Neuronal stem cell (in vitro differentiated cells): Measurements from ENCODE around the gene NAV2.

ENCODE experiments used
- DNase-seq: peaks from one replicate; pipeline ENCODE4 v3.0.0-alpha.2; 2013; ENCODE audit warnings: low spot score
- H2AFZ ChIP-seq: one replicate; pipeline ENCODE4 v1.6.1; 2013; ENCODE audit warnings: mild to moderate bottlenecking, low read length, inconsistent platforms
- H2AK5ac ChIP-seq: 2 replicates; pipeline ENCODE4 v1.6.1; 2013; ENCODE audit warnings: low read depth, mild to moderate bottlenecking, inconsistent platforms, low read length, moderate library complexity, mixed read lengths
- H2BK120ac ChIP-seq: 2 replicates; pipeline ENCODE4 v1.6.1; 2013; ENCODE audit warnings: low read depth, mild to moderate bottlenecking, inconsistent platforms, low read length, moderate library complexity, mixed read lengths
- H2BK12ac ChIP-seq: one replicate; pipeline ENCODE4 v1.6.1; 2013; ENCODE audit warnings: low read length, inconsistent platforms
- H2BK15ac ChIP-seq: 2 replicates; pipeline ENCODE4 v1.6.1; 2013; ENCODE audit warnings: mild to moderate bottlenecking, low read length, inconsistent platforms, mixed read lengths
- H2BK5ac ChIP-seq: one replicate; pipeline ENCODE4 v1.6.1; 2013; ENCODE audit warnings: inconsistent platforms, mild to moderate bottlenecking, low read length, moderate library complexity
- H3K14ac ChIP-seq: one replicate; pipeline ENCODE4 v1.6.1; 2013; ENCODE audit warnings: low read length, inconsistent platforms
- H3K18ac ChIP-seq: 2 replicates; pipeline ENCODE4 v1.6.1; 2013; ENCODE audit warnings: low read length, inconsistent platforms
- H3K23ac ChIP-seq: 2 replicates; pipeline ENCODE4 v1.6.1; 2013; ENCODE audit warnings: low read depth, mild to moderate bottlenecking, mixed read lengths, low read length, inconsistent platforms; ENCODE audit not compliant: poor library complexity
- H3K27ac ChIP-seq: replicated peaks from 3 replicates; pipeline ENCODE4 v1.5.1; 2013; ENCODE audit warnings: low read length, inconsistent platforms
- H3K27me3 ChIP-seq, 3 experiments: 2 replicates each; pipeline ENCODE4 v1.6.1; 2013; ENCODE audit warnings: low read length in 3 of 3, mild to moderate bottlenecking in 2 of 3, inconsistent platforms in 1 of 3, low read depth in 1 of 3, mixed read lengths in 1 of 3, moderate library complexity in 1 of 3; ENCODE audit not compliant: control insufficient read depth in 3 of 3, insufficient read depth in 3 of 3
- H3K36me3 ChIP-seq, 2 donors: replicated peaks in 1 of 2; 2 replicates each; pipeline ENCODE4 v1.6.1; 2013; ENCODE audit warnings: low read length in 2 of 2; ENCODE audit not compliant: control insufficient read depth in 2 of 2, insufficient read depth in 2 of 2
- H3K4ac ChIP-seq: 2 replicates; pipeline ENCODE4 v1.6.1; 2013; ENCODE audit warnings: inconsistent platforms, mild to moderate bottlenecking, low read length, moderate library complexity
- H3K4me1 ChIP-seq, 2 donors: 1 replicate in 1 of 2; 2 replicates in 1 of 2; pipeline ENCODE4 v1.6.1; 2013; ENCODE audit warnings: low read length in 2 of 2, low read depth in 1 of 2; ENCODE audit not compliant: control insufficient read depth in 2 of 2, insufficient read depth in 1 of 2
- H3K4me2 ChIP-seq: one replicate; pipeline ENCODE4 v1.6.1; 2013; ENCODE audit warnings: mild to moderate bottlenecking, low read length, inconsistent platforms; ENCODE audit not compliant: insufficient read depth, poor library complexity, severe bottlenecking
- H3K4me3 ChIP-seq, 2 donors: 2 replicates each; pipeline ENCODE4 v1.5.1; 2013; ENCODE audit warnings: low read length in 2 of 2, mild to moderate bottlenecking in 2 of 2, inconsistent platforms in 1 of 2, moderate library complexity in 1 of 2
- H3K79me1 ChIP-seq: one replicate; pipeline ENCODE4 v1.6.1; 2013; ENCODE audit warnings: low read depth, mild to moderate bottlenecking, inconsistent platforms, low read length, moderate library complexity
- H3K9ac ChIP-seq: one replicate; pipeline ENCODE4 v1.6.1; 2013; ENCODE audit warnings: mild to moderate bottlenecking, low read depth, low read length, inconsistent platforms; ENCODE audit not compliant: poor library complexity
- H3K9me3 ChIP-seq, 2 donors: replicated peaks in 1 of 2; 2 replicates each; pipeline versions ENCODE3 to v1.6.1; 2013; ENCODE audit warnings: low read length in 2 of 2, mild to moderate bottlenecking in 2 of 2, inconsistent platforms in 1 of 2, low read depth in 1 of 2, mixed read lengths in 1 of 2, moderate library complexity in 1 of 2; ENCODE audit not compliant: control insufficient read depth in 2 of 2, insufficient read depth in 1 of 2
- H4K8ac ChIP-seq: one replicate; pipeline ENCODE4 v1.6.1; 2013; ENCODE audit warnings: low read depth, mild to moderate bottlenecking, inconsistent platforms, low read length, moderate library complexity
- H4K91ac ChIP-seq: one replicate; pipeline ENCODE4 v1.6.1; 2013; ENCODE audit warnings: low read length, low read depth, mild to moderate bottlenecking, inconsistent platforms; ENCODE audit not compliant: poor library complexity
- WGBS, 2 donors: extraction: QIAGEN DNeasy Blood & Tissue Kit; methylation state at CpG; one replicate each; pipeline ENCODE4 v1.1.7; 2013; ENCODE audit warnings: missing lambda C conversion rate in 2 of 2, mixed read lengths in 1 of 2; ENCODE audit not compliant: insufficient read length in 2 of 2, insufficient replicate concordance in 1 of 2; ENCODE audit errors: extremely low coverage in 2 of 2; 5-methylcytosine and 5-hydroxymethylcytosine counted together

The NAV2 gene

DNA sequence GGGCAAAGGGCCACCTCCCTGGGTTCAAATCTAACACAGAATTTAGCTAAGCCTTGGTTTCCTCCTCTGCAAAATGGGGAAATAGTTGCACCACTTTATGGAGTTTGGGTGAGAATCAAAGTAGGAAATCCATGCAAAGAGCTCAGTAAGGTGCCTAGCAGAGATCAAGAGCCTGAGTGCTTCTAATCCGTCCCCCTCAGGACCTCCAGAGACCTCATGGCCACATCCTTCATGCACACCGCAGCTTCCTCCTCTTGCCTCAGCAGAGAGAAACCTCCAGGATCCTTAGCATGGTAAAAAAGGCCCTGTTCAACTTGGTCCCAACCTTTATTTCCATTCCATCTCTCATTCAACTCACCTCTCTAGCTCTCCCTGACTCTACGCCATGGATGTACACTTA, 37.8 kb upstream of the NAV2 start:
- Histone ChIP-seq H3K9ac (no peak overlapping the region), H2BK12ac (no peak overlapping the region), H3K9me3 (no peaks in the 10 kb centered on the region), H2BK120ac (no peak overlapping the region), H3K18ac (no peak overlapping the region), H3K4me3 (no peak overlapping the region), H3K14ac (no peak overlapping the region), H4K91ac (no peak overlapping the region), H3K27ac (no peak overlapping the region), H3K4me1 (peaks cover 26 to 46% of the 10 kb centered on the region in 2 donors), H3K36me3 (no peaks in the 10 kb centered on the region), H3K27me3 (no peaks in the 10 kb centered on the region), H2AFZ (no peak overlapping the region), H2BK15ac (no peak overlapping the region), H2BK5ac (no peak overlapping the region), H4K8ac (no peak overlapping the region), H3K79me1 (no peaks in the 10 kb centered on the region), H3K4ac (no peak overlapping the region), H3K4me2 (no peak overlapping the region), H2AK5ac (no peak overlapping the region), H3K23ac (no peak overlapping the region)
- WGBS, 2 donors: no CpG with 5 or more reads among the region's 3 CpGs
- DNase-seq: no peak

DNA sequence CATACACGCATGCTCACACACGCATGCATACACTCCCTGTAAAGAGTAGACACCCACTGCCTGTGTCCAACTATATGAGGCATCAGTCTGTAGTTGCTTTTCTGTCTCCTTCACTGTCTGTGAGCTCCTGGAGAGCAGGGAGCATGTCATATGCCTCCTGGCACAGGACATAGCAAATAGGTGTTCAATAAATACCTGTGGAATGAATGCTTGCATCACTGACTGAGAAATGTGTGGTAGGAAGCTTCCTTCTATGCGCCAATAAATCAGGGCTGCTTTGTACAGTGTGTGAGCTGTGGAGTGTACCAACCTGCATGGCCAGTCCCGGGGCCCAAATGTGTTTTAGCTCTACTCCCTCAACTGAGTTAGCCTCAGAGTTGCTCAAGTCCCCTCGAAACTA, 37.2 kb upstream of the NAV2 start:
- no peak overlapping the region for H3K27ac ChIP-seq
- peaks cover 25 to 50% of the 10 kb centered on the region in 2 donors for H3K4me1 ChIP-seq
- no peak overlapping the region for H3K9ac ChIP-seq

DNA sequence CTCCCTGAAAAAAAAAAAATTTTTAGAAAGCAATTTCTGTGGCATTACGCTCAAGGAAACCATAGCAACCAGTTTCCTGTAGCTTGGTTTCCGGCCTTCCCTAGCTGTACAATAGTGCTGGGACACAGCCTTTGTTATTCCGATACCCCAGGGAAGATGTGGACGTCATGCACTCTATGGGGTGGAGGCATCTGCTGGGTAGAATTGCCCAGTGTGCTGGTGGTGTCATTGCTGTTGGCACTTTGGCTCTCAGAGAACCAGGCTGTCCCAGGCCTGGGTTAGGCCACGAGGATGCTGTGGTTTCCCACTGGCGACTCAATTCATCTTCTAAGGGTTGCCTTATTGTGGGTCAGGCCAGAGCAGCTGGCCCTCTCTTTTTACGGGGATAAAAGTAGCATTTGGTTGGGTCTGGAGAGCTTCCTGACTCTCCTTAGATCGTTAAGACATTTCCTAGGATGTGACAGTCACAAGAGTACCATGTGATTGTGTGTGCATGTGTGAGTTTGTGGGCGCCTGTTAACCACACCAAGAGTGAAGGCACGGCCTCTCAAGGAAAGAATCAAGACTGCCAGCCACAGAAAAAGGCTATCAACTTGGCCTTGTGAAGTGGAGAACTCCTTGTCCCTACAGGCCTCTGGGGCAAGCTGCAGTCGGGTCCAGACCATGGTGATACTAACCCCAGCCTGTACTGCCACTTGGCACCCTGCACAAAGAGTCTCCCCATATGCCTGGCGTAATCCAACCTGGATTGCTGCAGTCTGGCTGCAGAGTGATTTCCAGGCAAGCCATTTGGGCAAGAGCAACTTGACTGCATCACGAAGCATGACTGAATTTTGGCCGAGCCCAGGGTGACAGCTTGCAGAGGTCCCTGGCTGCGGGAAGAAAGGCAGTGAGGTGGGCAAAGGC, 35.9 kb upstream of the NAV2 start:
- Histone ChIP-seq H3K4me3 (no peak overlapping the region), H3K9ac (no peak overlapping the region), H3K9me3 (no peaks in the 10 kb centered on the region), H4K91ac (no peak overlapping the region), H2AK5ac (no peak overlapping the region), H3K27ac (no peak overlapping the region), H2BK15ac (no peak overlapping the region), H3K23ac (no peak overlapping the region), H3K18ac (no peak overlapping the region), H2AFZ (peak overlapping the region; percentile 54), H3K4me2 (no peak overlapping the region), H3K4me1 (peaks cover 24 to 54% of the 10 kb centered on the region in 2 donors), H2BK12ac (no peak overlapping the region), H3K79me1 (no peaks in the 10 kb centered on the region), H3K27me3 (no peaks in the 10 kb centered on the region), H2BK5ac (no peak overlapping the region), H3K36me3 (no peaks in the 10 kb centered on the region), H4K8ac (no peak overlapping the region), H3K4ac (no peak overlapping the region), H2BK120ac (no peak overlapping the region), H3K14ac (no peak overlapping the region)
- DNase-seq: no peak
- no CpG with 5 or more reads among the region's 15 CpGs for WGBS, 2 donors

More for the DNA sequence above, 37.2 kb upstream of the NAV2 start:
- Histone ChIP-seq H2BK120ac (no peak overlapping the region), H3K79me1 (no peaks in the 10 kb centered on the region), H2BK15ac (no peak overlapping the region), H3K4me3 (no peak overlapping the region), H3K18ac (no peak overlapping the region), H3K27me3 (no peaks in the 10 kb centered on the region), H4K91ac (no peak overlapping the region), H2AK5ac (no peak overlapping the region), H4K8ac (no peak overlapping the region), H3K14ac (no peak overlapping the region), H3K4ac (no peak overlapping the region), H3K23ac (no peak overlapping the region), H3K9me3 (no peaks in the 10 kb centered on the region), H3K4me2 (no peak overlapping the region), H2BK5ac (no peak overlapping the region), H2BK12ac (no peak overlapping the region), H2AFZ (no peak overlapping the region), H3K36me3 (no peaks in the 10 kb centered on the region)
- WGBS, 2 donors: no CpG with 5 or more reads among the region's 5 CpGs
- DNase-seq: no peak

DNA sequence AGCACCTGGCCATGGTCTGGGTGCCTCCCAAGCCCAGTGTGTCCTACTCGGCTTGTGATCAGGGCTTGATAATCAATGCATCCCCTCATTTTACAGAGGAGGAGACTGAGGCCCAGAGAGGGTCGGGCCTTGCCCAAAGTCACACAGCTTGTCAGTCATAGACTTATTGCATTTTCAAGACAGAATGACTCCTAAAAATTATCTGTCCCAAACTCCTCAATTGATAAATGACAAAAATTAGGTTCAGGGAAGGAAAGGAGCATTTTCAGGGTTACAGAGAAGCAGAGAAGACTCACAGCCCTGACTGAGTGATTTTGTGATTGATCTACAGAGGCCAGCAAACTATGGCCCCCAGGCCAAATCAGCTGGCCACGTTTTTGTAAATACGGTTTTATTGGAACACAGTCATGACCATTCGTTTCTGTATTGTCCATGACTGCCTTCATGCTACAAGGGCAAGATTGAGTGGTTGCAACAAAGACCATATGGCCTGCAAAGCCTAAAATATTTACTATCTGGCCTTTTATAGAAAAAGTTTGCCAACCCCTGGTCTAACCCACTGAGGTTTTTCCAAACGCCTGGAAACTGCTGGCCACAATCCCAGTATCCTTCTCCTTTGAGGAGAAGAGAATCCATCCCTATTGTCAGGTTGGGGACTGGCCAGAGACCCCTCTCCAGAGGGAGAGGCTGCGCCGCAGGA, 35.1 kb upstream of the NAV2 start:
- no peak overlapping the region for H3K27ac ChIP-seq

More for the DNA sequence above, 35.1 kb upstream of the NAV2 start:
- Histone ChIP-seq H3K18ac (no peak overlapping the region), H3K9me3 (no peaks in the 10 kb centered on the region), H3K4me1 (peaks cover 24 to 54% of the 10 kb centered on the region in 2 donors), H3K14ac (no peak overlapping the region), H2AFZ (no peak overlapping the region), H2AK5ac (no peak overlapping the region), H2BK15ac (no peak overlapping the region), H4K91ac (no peak overlapping the region), H3K36me3 (no peaks in the 10 kb centered on the region), H3K27me3 (no peaks in the 10 kb centered on the region), H2BK5ac (no peak overlapping the region), H3K9ac (no peak overlapping the region), H2BK12ac (no peak overlapping the region), H3K23ac (no peak overlapping the region), H3K4me2 (no peak overlapping the region), H3K4ac (no peak overlapping the region), H4K8ac (no peak overlapping the region), H3K4me3 (no peak overlapping the region), H2BK120ac (no peak overlapping the region), H3K79me1 (no peaks in the 10 kb centered on the region)
- DNase-seq: no peak
- no CpG with 5 or more reads among the region's 8 CpGs for WGBS, 2 donors
